ENCODE data around the gene TEX53. TPM values are rescaled to one million over a fixed set of nuclear protein-coding genes. Genes with fewer than 3 reads are reported as not detected.

The TEX53 gene
- total and polyA plus RNA-seq, 4 donors, result not detected

- no peak for ATAC-seq (ENCODE audit: insufficient read depth, low FRiP score)
- peaks cover 0 to 44% (median 30%) of the 10 kb centered on the region in 4 donors for H3K36me3 ChIP-seq (ENCODE audit: control insufficient read depth in 4 of 4, insufficient read depth in 4 of 4, low read length in 4 of 4)
- no peak overlapping the region for H3K27ac ChIP-seq (ENCODE audit: low read depth in 1 of 2, low read length in 1 of 2)
- no peak overlapping the region for H3K4me3 ChIP-seq
- no peaks in the 10 kb centered on the region for H3K4me1 ChIP-seq (ENCODE audit: control insufficient read depth in 5 of 5, insufficient read depth in 5 of 5, low read length in 5 of 5)
- 97% methylated on average over 1 of the region's 1 CpG for WGBS, 2 donors
- TF ChIP-seq CTCF (IDR thresholded peaks at IDR 0.05; ENCODE audit: control extremely low read depth, extremely low read depth), result no peak
- H3K9me3 ChIP-seq (ENCODE audit: control insufficient read depth in 4 of 4, insufficient read depth in 3 of 4, low read length in 3 of 4), result peaks cover 0 to 2% (median 0%) of the 10 kb centered on the region in 4 donors
- H3K27me3 ChIP-seq (ENCODE audit: control insufficient read depth in 3 of 3, insufficient read depth in 3 of 3, low read length in 2 of 3), result no peaks in the 10 kb centered on the region
- H3K9ac ChIP-seq (ENCODE audit: insufficient read depth in 1 of 2, low read length in 2 of 2), result no peak overlapping the region
- DNase-seq, result no peak
Measured at GRCh38 chr9:114627553-114627952, 30.1 kb downstream of the TEX53 start.

- WGBS, 2 donors, result 93% methylated on average over 4 of the region's 4 CpGs
- no peak for ATAC-seq (ENCODE audit: insufficient read depth, low FRiP score)
- Histone ChIP-seq H3K9ac (ENCODE audit: insufficient read depth in 1 of 2, low read length in 2 of 2) (no peak overlapping the region), H3K27me3 (ENCODE audit: control insufficient read depth in 3 of 3, insufficient read depth in 3 of 3, low read length in 2 of 3) (no peaks in the 10 kb centered on the region), H3K27ac (ENCODE audit: low read depth in 1 of 2, low read length in 1 of 2) (no peak overlapping the region), H3K4me1 (ENCODE audit: control insufficient read depth in 5 of 5, insufficient read depth in 5 of 5, low read length in 5 of 5) (peaks cover 0 to 6% (median 0%) of the 10 kb centered on the region in 5 donors), H3K9me3 (ENCODE audit: control insufficient read depth in 4 of 4, insufficient read depth in 3 of 4, low read length in 3 of 4) (peaks cover 0 to 2% (median 0%) of the 10 kb centered on the region in 4 donors), H3K4me3 (no peak overlapping the region), H3K36me3 (ENCODE audit: control insufficient read depth in 4 of 4, insufficient read depth in 4 of 4, low read length in 4 of 4) (peaks cover 0 to 43% (median 32%) of the 10 kb centered on the region in 4 donors)
- DNase-seq, result no peak
- no peak for TF ChIP-seq CTCF (IDR thresholded peaks at IDR 0.05; ENCODE audit: control extremely low read depth, extremely low read depth)
Measured at GRCh38 chr9:114626415-114627020, 31.1 kb downstream of the TEX53 start.

GRCh38 chr9:114624677-114625076, 32.9 kb downstream of the TEX53 start:
- WGBS, 2 donors, result 96% methylated on average over 2 of the region's 2 CpGs
- no peak for TF ChIP-seq CTCF (IDR thresholded peaks at IDR 0.05; ENCODE audit: control extremely low read depth, extremely low read depth)
- H3K4me1 ChIP-seq (ENCODE audit: control insufficient read depth in 5 of 5, insufficient read depth in 5 of 5, low read length in 5 of 5), result peaks cover 0 to 6% (median 0%) of the 10 kb centered on the region in 5 donors
- no peaks in the 10 kb centered on the region for H3K27me3 ChIP-seq (ENCODE audit: control insufficient read depth in 3 of 3, insufficient read depth in 3 of 3, low read length in 2 of 3)
- H3K4me3 ChIP-seq, result no peak overlapping the region
- H3K36me3 ChIP-seq (ENCODE audit: control insufficient read depth in 4 of 4, insufficient read depth in 4 of 4, low read length in 4 of 4), result peaks cover 0 to 32% (median 28%) of the 10 kb centered on the region in 4 donors
- H3K27ac ChIP-seq (ENCODE audit: low read depth in 1 of 2, low read length in 1 of 2), result no peak overlapping the region
- no peak for ATAC-seq (ENCODE audit: insufficient read depth, low FRiP score)
- H3K9me3 ChIP-seq (ENCODE audit: control insufficient read depth in 4 of 4, insufficient read depth in 3 of 4, low read length in 3 of 4), result peaks cover 0 to 2% (median 0%) of the 10 kb centered on the region in 4 donors
- no peak for DNase-seq
- H3K9ac ChIP-seq (ENCODE audit: insufficient read depth in 1 of 2, low read length in 2 of 2), result no peak overlapping the region
